Measurements from ENCODE around the gene ISOC1. TPM values are rescaled to one million over a fixed set of nuclear protein-coding genes. Genes with fewer than 3 reads are reported as not detected.

The ISOC1 gene
- total RNA-seq, 4 donors from 2014 or later: 18.1 to 45.1 (median 26.2) TPM

GRCh38 chr5:129141078-129141477 is 46.5 kb downstream of the ISOC1 start:
- H3K4me1 ChIP-seq: no peaks in the 10 kb centered on the region
- no peak overlapping the region for H3K4me3 ChIP-seq (replicated peaks in 1 of 3)
- no peaks in the 10 kb centered on the region for H3K36me3 ChIP-seq
- intact Hi-C loops (cut with DNase I): no loop called here
- no peaks in the 10 kb centered on the region for H3K27me3 ChIP-seq
- 71 to 75% methylated on average over 4 of the region's 4 CpGs for WGBS, 2 donors
- no peak for TF ChIP-seq POLR2A (IDR thresholded peaks at IDR 0.05)
- no peak overlapping the region for H3K27ac ChIP-seq
- no peaks in the 10 kb centered on the region for H3K9me3 ChIP-seq
- no peak for DNase-seq

- Histone ChIP-seq H3K27me3 (no peaks in the 10 kb centered on the region), H3K4me1 (no peaks in the 10 kb centered on the region), H3K36me3 (no peaks in the 10 kb centered on the region), H3K4me3 (replicated peaks in 1 of 3) (no peak overlapping the region), H3K9me3 (no peaks in the 10 kb centered on the region), H3K27ac (no peak overlapping the region)
- intact Hi-C loops (cut with DNase I): no loop called here
- no peak for DNase-seq
- WGBS, 2 donors: 60 to 76% methylated on average over 2 of the region's 2 CpGs
- no peak for TF ChIP-seq POLR2A (IDR thresholded peaks at IDR 0.05)
- no peak for TF ChIP-seq CTCF (IDR thresholded peaks at IDR 0.05)
These were observed 47.1 kb downstream of the ISOC1 start for GRCh38 chr5:129141696-129142095.

GRCh38 chr5:129155876-129156275 is 61.3 kb downstream of the ISOC1 start:
- TF ChIP-seq CTCF (IDR thresholded peaks at IDR 0.05) (no peak), POLR2A (IDR thresholded peaks at IDR 0.05) (no peak)
- no peaks in the 10 kb centered on the region for H3K9me3 ChIP-seq

GRCh38 chr5:129161830-129162229 is 67.3 kb downstream of the ISOC1 start:
- H3K27me3 ChIP-seq: no peaks in the 10 kb centered on the region
- intact Hi-C loops (cut with DNase I): no loop called here
- H3K4me3 ChIP-seq (replicated peaks in 1 of 3): no peak overlapping the region
- TF ChIP-seq POLR2A (IDR thresholded peaks at IDR 0.05) (no peak), CTCF (IDR thresholded peaks at IDR 0.05) (no peak)
- no peak overlapping the region for H3K27ac ChIP-seq
- no peak for DNase-seq
- H3K4me1 ChIP-seq: no peaks in the 10 kb centered on the region
- no peaks in the 10 kb centered on the region for H3K9me3 ChIP-seq
- no peaks in the 10 kb centered on the region for H3K36me3 ChIP-seq

More at GRCh38 chr5:129155876-129156275, 61.3 kb downstream of the ISOC1 start:
- no peak for DNase-seq
- WGBS, 2 donors: 97 to 98% methylated on average over 3 of the region's 3 CpGs
- intact Hi-C loops (cut with DNase I): no loop called here
- H3K27ac ChIP-seq: no peak overlapping the region
- H3K36me3 ChIP-seq: no peaks in the 10 kb centered on the region
- H3K4me1 ChIP-seq: no peaks in the 10 kb centered on the region
- H3K27me3 ChIP-seq: no peaks in the 10 kb centered on the region
- no peak overlapping the region for H3K4me3 ChIP-seq (replicated peaks in 1 of 3)

Small RNAs within 50 kb of the gene (microRNA-seq; reads per million reads assigned to microRNA genes)
- gene MIR4633: not detected

Small RNAs within 50 kb of the gene (small RNA-seq; reads per million reads assigned to genes)
- not detected for gene MIR4633

Other genes with a start within 250 kb of the ISOC1 start
- 1 to 10 TPM in 1 of 4 donors, under 1 TPM in 2, not detected in 1; 0.40 to 2.9 (median 0.88) TPM for gene SLC27A6, start 129.3 kb upstream of the ISOC1 start, total RNA-seq